Ishikawa (cell line): ENCODE data around the gene GTF2A2.

Experiments used
- CEBPB ChIP-seq: IDR thresholded peaks from 2 replicates; pipeline ENCODE4 v1.6.1; 2012
- CREB1 ChIP-seq: IDR thresholded peaks from 2 replicates; pipeline ENCODE4 v1.6.1; 2012; ENCODE audit warnings: low read depth
- EGR1 ChIP-seq: IDR thresholded peaks from 2 replicates; pipeline ENCODE4 v1.6.1; 2012
- EP300 ChIP-seq: IDR thresholded peaks from 2 replicates; pipeline ENCODE4 v1.6.1; 2012; ENCODE audit warnings: borderline replicate concordance
- FOXM1 ChIP-seq: IDR thresholded peaks from 2 replicates; pipeline ENCODE4 v1.6.1; 2012; ENCODE audit warnings: low read depth, borderline replicate concordance
- NFIC ChIP-seq: IDR thresholded peaks from 2 replicates; pipeline ENCODE4 v1.6.1; 2012
- RAD21 ChIP-seq: IDR thresholded peaks from 2 replicates; pipeline ENCODE4 v1.6.1; 2012; ENCODE audit warnings: low read depth
- TAF1 ChIP-seq: IDR thresholded peaks from 2 replicates; pipeline ENCODE4 v1.6.1; 2012; ENCODE audit warnings: low read depth, mild to moderate bottlenecking
- TCF12 ChIP-seq: IDR thresholded peaks from 2 replicates; pipeline ENCODE4 v1.6.1; 2012; ENCODE audit warnings: low read depth
- TEAD4 ChIP-seq: IDR thresholded peaks from 2 replicates; pipeline ENCODE4 v1.6.1; 2012
- YY1 ChIP-seq: IDR thresholded peaks from 2 replicates; pipeline ENCODE4 v1.6.1; 2012; ENCODE audit warnings: low read depth
- ZBTB7A ChIP-seq: IDR thresholded peaks from 2 replicates; pipeline ENCODE4 v1.6.1; 2012; ENCODE audit warnings: low read depth
- TF ChIP-seq, protein P1 (sequence below): IDR thresholded peaks from 2 replicates; pipeline ENCODE4 v1.6.1; 2012; ENCODE audit warnings: low read depth, mild to moderate bottlenecking
- TF ChIP-seq, protein P2 (sequence below): IDR thresholded peaks from 2 replicates; pipeline ENCODE4 v1.6.1; 2012
- TF ChIP-seq, protein P3 (sequence below): IDR thresholded peaks from 2 replicates; pipeline ENCODE4 v1.6.1; 2012

GTF2A2 gene

DNA sequence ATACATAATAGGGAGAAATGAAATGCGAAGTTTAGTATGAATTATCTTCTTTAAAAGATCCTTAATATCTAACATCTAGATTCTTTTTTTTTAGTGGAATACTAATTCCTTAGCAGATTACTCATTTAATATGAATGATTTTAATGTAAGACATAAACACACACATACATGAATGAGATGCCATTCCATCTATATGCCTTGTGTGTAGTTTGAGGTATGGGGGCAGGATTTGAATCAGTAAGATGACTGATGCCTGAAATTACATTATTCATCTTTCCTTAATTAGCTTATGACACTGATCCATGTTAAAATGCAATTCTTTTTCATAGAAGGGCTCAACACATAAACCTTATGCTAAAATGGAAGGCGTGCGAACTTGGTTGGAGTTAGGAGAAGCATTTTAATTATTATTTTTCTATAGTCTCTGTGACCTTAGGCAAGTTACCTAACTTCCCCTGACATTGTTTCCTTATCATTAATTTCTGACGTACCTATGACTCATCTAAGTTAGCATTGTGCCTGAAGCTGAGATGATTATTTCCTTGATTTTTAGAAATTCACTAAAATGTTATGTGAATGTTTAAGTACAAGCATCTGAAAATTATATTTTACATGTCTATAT, 42.6 kb upstream of the GTF2A2 start:
- TF ChIP-seq TEAD4: no peak
- TF ChIP-seq NFIC: no peak
- TF ChIP-seq TCF12: no peak
- TF ChIP-seq, protein P1, sequence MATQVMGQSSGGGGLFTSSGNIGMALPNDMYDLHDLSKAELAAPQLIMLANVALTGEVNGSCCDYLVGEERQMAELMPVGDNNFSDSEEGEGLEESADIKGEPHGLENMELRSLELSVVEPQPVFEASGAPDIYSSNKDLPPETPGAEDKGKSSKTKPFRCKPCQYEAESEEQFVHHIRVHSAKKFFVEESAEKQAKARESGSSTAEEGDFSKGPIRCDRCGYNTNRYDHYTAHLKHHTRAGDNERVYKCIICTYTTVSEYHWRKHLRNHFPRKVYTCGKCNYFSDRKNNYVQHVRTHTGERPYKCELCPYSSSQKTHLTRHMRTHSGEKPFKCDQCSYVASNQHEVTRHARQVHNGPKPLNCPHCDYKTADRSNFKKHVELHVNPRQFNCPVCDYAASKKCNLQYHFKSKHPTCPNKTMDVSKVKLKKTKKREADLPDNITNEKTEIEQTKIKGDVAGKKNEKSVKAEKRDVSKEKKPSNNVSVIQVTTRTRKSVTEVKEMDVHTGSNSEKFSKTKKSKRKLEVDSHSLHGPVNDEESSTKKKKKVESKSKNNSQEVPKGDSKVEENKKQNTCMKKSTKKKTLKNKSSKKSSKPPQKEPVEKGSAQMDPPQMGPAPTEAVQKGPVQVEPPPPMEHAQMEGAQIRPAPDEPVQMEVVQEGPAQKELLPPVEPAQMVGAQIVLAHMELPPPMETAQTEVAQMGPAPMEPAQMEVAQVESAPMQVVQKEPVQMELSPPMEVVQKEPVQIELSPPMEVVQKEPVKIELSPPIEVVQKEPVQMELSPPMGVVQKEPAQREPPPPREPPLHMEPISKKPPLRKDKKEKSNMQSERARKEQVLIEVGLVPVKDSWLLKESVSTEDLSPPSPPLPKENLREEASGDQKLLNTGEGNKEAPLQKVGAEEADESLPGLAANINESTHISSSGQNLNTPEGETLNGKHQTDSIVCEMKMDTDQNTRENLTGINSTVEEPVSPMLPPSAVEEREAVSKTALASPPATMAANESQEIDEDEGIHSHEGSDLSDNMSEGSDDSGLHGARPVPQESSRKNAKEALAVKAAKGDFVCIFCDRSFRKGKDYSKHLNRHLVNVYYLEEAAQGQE: no peak
- no peak for TF ChIP-seq YY1
- TF ChIP-seq FOXM1: no peak
- TF ChIP-seq CEBPB: no peak
- no peak for TF ChIP-seq TAF1
- TF ChIP-seq CREB1: no peak
- TF ChIP-seq EP300: no peak
- no peak for TF ChIP-seq EGR1
- no peak for TF ChIP-seq ZBTB7A
- TF ChIP-seq, protein P2, sequence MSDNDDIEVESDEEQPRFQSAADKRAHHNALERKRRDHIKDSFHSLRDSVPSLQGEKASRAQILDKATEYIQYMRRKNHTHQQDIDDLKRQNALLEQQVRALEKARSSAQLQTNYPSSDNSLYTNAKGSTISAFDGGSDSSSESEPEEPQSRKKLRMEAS: no peak
- TF ChIP-seq, protein P3, sequence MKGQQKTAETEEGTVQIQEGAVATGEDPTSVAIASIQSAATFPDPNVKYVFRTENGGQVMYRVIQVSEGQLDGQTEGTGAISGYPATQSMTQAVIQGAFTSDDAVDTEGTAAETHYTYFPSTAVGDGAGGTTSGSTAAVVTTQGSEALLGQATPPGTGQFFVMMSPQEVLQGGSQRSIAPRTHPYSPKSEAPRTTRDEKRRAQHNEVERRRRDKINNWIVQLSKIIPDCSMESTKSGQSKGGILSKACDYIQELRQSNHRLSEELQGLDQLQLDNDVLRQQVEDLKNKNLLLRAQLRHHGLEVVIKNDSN: no peak
- no peak for TF ChIP-seq RAD21

DNA sequence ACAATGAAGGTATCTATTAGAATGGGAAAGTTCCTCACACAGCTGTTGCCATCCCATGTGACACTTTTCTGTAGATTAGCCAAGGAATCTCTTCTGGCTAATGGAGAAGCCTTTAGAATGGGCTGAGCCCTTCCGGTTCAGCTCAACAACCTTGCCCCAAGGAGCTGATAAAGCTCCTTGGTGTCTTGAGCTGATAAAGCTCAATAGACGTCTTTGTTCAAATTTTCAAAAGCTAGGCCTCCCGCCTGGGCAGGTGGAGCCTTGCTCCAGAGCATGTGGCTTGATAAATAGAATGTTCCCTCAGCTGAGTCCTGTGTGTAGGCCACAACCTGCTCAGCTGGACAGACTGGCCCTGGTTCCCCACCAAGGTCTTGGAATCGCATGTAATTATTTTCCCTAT, 39.0 kb upstream of the GTF2A2 start:
- TF ChIP-seq CREB1 (no peak), YY1 (no peak), TCF12 (no peak), EP300 (no peak), FOXM1 (no peak), EGR1 (no peak), TEAD4 (no peak), NFIC (no peak), ZBTB7A (no peak), TAF1 (no peak), CEBPB (no peak), RAD21 (no peak)
- TF ChIP-seq, protein P3: no peak
- TF ChIP-seq, protein P2: no peak
- TF ChIP-seq, protein P1: no peak

DNA sequence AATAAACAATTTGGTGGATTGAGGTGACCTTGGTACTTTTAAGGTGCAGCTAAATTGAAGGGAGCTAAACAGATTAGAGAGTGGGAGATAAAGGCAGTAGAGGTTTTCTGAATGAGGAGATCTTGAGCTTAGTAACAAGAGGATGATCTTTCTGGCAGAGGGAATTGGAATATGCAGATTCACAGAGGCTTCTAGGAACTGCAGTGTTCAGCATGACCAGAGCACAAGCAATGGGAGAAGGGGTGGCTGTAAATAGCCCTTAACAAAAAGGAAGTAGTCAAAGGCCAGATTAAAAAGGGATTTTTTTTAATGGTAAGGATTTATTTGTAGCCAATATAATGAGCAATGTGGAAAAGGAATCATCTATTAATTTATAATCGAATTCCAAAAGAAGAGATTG, 37.5 kb upstream of the GTF2A2 start:
- TF ChIP-seq ZBTB7A (no peak), TCF12 (no peak), NFIC (no peak)

DNA sequence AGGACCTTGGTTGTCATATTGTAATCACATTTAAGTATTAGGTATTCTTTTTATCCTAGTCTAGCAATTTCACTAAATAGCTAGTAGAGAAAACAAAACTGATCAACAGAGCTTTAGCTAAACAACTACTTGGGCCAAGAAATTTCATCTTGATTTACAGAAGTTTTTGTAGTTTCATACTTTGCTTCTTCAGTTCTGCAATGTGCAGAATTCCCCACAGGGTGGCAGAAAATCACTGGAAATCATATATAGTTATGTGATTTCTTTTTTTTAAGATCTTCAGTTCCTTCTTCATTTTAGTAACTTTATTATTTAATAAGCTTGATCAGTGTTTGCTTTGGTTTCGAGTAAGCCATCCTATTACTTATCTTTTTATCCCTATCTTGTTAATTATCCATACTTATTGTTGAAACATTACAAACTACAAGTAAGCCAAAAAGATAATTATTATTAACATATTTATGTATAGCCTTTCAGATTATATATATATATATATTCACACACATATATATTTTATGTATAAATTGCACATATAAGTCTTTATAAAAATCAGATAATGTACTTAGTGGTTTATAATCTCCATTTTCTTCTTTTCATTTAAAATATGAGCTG, 34.0 kb upstream of the GTF2A2 start:
- TF ChIP-seq CREB1 (no peak), RAD21 (peak; percentile 59)
- TF ChIP-seq, protein P2: no peak

DNA sequence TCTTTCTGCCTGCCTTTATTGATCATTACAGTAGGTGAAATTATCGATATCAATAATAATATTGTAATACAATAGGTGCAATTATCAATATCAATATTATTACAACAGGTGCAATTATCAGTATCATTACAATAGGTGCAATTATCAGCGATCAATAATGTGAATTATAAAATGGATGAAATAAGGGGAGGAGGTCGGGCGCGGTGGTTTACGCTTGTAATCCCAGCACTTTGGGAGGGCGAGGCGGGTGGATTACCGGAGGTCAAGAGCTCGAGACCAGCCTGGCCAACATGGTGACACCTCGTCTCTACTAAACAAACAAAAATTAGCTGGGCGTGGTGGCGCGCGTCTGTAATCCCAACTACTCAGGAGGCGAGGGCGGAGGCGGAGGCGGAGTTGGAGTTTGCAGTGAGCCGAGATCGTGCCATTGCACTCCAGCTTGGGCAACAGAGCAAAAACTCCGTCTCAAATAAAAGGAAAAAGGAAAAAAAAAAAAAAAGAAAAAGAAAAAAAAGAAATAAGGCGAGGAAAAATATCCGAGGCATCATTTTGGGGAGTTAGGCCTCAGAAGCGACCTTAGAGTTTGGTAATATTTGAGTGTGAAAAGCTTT, 32.4 kb upstream of the GTF2A2 start:
- TF ChIP-seq EGR1 (peak; percentile 46; the same call in 1 of the 2 replicates), CREB1 (no peak)
